NOMO-1 (cell line): ENCODE measurements around the gene MMEL1.
"Not testable (repeated sequence)": the region's sequence is repeated elsewhere in the genome, so short reads cannot be mapped to it uniquely, and the experiment has no call there.

Experiments
- DNase-seq, 2 experiments: peaks; one replicate each; lab custom pipeline; 2025; ENCODE audit not compliant: unreplicated experiment in 2 of 2; lab: John Stamatoyannopoulos, UW

The MMEL1 gene

DNA sequence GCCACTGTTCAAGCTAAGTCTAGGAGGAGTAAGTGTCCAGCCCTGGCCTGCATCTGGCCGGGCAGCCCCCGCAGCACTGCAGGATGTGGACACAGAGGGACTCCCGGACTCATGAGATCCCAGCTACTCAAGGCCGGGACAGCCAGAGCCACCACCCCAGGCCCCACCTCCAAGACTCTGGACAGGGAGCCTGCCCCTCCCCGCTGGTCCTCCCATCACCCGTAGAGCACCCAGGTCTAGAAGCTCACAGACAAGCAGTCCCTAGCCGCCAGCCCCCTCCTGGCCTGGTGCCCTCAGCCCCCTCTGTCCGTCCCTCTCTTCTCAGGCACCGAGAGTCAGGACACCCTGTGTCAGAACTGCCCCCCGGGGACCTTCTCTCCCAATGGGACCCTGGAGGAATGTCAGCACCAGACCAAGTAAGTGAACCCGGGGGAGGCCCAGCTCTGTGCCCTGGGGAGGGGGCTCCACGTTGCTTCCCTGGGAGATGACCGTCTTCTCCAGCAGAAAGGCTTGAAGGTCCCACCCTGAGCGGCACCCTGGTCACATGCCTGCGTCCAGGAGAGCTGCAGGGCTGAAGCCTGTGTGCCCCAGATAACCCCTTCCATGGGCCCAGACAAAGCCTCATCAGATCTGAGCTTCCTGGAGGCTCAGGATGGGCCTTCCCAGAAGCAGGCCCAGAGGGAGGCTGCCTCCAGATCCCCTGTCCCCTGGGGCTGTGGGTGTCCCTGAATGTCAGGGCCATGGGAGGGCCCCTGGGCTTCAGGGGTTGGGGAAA lies 72.3 kb downstream of the MMEL1 start:
- DNase-seq = no peak

DNA sequence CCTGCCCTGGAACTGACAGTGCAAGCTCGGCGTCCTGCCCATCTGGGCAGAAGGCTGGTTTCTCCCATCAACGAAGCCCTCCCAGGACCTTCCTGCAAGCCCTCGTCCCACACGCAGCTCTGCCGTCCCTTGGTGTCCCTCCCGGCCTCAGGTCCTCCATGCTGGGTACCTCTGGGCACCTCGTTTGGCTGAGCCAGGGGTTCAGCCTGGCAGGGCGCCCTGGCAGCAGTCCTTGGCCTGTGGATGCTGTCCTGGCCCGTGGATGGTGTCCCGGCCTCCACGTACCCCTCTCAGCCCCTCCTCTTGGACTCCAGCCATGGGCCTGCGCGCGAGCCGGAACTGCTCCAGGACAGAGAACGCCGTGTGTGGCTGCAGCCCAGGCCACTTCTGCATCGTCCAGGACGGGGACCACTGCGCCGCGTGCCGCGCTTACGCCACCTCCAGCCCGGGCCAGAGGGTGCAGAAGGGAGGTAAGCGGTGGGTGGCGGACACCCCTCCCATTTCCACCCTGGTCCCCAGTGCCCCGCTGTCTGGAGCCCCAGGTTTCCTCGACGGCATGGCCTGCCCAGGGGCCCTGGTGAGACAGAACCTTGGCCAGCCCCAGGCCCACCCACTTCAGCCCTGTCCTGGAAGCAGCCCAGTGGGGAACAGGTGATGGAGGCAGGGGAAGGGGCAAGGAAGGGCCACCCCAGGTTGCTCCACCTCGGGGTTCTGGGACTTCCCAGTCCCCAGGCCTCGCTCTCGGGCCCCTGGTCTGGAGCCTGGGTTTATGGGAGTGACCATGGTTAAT lies 73.1 kb downstream of the MMEL1 start:
- DNase-seq = no peak

GRCh38 chr1:2558861-2559260 lies 74.0 kb downstream of the MMEL1 start:
- no peak for DNase-seq

- DNase-seq = no peak
Observed at GRCh38 chr1:2558420-2558819, 74.4 kb downstream of the MMEL1 start.

DNA sequence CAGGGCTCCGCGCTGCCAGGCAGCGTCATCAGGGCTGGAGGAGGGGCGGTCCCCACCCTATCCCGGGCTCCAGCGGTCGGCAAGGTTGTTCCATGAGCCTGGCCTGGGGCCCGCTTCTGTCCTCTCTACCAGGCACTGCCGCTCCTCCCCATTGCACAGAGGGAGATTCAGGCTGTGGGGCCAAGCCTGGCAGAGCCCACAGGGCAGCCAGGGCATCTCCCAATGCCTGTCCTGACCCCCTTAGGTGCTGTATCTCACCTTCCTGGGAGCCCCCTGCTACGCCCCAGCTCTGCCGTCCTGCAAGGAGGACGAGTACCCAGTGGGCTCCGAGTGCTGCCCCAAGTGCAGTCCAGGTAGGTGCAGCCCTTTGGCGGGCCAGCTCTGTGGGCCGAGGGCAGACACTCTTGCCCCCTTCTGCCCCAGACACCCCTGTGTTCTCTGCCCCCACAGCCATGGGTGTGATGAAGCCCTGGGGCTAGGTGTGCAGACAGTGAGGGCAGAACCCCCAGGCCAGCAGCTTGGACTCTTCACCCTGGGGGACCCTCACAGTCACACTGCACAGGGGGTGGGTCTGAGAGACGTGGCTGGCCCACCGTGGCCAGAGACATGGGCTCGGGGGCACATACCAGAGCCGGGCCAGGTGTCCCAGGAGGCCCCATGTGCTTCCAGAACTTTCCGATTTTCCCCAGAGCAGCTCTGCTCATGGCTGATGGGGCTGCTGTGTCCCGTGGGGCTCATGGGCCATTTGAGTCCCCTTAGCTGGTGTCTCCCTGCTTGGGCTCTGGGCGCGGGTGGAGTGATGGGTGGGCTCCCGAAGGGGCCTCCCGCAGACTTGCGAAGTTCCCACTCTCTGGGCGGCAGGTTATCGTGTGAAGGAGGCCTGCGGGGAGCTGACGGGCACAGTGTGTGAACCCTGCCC lies 75.1 kb downstream of the MMEL1 start:
- DNase-seq = no peak

DNA sequence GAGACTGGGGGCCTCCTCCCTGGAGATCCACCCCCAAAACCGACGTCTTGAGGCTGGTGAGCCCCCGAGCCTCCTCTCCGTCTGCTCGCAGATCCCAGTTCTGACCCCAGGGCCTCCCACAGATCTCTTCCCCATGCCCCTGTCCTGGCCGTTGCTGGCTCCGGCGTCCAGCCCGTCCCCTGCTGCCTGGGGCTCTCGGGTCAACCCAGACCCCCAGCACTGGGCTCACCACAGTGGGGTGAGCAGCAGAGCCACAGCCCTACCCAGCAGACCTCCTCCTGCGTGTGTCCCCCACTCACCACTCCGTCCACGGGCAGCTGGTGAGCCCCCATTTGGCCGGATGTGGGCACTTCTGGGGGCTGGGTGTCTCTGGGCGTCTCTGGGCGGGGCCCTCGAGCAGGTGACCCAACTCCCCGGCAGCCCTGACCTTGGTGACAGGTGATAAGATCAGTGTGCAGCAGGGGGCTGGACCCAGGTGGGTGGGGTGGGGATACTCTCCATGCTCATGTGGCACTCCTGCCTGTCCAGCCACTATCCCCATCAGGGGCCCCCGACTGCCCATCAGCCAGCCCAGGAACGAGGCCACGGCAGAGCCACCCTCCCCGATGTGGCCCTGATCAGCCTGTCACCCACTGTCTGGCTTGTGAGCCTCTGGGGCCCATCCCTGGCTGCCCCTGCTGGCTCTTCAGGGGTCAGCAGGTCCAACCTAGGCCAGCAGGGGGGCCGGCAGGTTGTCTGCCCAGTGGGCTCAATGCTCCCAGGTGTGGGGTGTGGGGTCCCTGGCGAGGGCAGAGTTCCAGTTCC lies 75.9 kb downstream of the MMEL1 start:
- no peak for DNase-seq

- DNase-seq = peak; percentile 53 to 55
Observed at GRCh38 chr1:2556277-2556677, 76.5 kb downstream of the MMEL1 start, which contains the start of gene TNFRSF14. TNFRSF14 (plus strand) TSS chr1:2556371; CDS start chr1:2556665, 294 bp downstream.

DNA sequence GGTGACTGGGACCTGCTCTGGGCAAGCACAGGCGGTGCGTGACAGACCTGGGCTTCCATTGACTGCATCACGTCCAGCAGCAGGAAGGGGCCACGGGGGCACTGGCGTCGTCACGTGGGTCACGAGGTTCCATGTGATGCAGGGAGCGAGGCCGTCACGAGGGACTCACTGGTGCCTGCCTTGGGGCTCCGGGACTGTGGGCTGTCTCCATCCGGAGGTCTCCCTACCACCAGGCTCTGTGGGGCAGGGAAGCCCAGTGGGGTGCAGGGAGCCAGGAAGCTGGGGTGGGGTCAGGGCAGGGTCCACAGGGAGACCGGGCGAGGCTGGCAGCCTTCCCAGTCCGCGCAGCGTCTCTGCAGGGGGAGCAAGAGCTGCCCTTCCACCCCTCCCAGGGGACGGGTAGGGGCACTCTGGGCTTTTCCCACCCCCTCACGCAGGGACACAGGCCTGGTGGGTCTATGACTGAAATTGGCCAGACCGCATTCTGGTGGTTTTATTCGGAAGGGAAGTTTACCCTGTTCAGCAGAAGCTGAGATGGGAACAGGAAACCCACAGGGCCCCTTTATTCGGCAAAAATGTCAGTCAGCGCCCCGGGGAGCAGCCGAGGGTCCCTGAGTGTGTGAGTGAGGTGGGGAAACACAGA lies 77.1 kb downstream of the MMEL1 start:
- peak; percentile 47 to 68 for DNase-seq

- no peak for DNase-seq
Observed at GRCh38 chr1:2554621-2555387, 78.0 kb downstream of the MMEL1 start.

GRCh38 chr1:2553871-2554620 lies 78.8 kb downstream of the MMEL1 start:
- DNase-seq = no peak

DNA sequence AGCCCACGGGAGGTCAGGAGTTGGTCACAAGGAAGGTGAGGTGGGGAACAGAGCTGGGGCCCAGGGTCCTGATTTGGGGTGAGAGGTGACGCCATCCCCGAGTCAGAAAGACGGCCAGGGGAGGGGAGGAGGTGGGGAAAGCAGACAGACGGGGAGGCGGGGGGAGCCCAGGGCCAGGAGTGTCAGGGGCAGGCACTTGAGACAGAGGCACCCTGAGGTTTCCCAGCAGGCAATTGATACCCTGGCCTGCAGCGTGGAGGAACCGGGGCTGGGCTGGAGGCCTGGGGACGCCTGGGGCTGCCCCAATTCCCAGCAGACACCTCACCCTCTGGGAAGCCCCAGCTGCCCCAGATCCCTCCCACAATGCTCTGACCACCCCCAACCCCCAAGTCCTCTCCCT lies 79.7 kb downstream of the MMEL1 start:
- not testable (repeated sequence) for DNase-seq

- DNase-seq = no peak
Observed at GRCh38 chr1:2552189-2552588, 80.6 kb downstream of the MMEL1 start.

DNA sequence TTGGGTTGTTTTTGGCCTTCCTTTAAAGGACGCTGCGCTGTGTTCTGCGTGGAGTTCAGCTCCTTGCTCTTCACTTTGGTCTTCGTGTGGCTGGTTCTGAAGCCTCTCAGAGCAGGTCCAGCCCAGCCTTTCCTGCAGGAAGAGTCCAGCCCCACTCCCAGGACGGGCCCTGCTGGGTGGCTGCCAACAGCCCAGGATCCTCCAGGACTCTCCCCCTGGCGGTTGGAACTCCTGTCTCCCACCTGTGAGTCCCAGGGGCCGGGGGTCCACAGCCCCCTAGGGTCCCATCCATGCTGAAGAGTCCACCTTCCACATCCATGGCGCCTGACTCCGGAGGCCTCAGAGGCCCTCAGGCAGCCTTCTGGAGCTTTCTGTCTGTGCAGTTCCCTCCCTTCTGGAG lies 81.3 kb downstream of the MMEL1 start:
- not testable (repeated sequence) for DNase-seq

DNA sequence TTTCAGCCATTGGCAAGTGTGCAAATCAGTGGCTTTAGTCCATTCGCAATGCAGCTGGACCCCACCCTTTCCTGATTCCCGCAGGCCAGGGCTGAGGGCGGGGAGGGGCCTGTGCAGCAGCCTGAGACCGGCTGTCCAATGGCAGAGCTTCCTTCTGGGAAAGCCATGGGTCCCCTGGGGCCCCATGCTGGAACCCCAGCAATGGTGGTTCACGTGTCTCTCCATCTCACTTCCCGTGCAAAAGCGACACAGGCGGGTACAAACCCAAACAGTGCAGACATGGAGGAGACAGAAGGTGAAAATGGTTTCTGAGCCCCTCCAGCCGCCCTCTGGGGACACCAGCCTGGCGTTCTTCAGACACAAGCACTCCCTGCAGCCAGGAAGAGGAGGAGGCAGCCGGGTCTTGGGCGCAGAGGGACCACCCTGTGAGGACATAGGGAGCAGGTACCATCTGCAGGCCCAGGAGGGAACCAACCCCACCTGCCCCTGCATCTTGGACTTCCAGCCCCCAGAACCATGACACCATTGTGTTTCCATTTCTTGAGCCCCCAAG lies 82.4 kb downstream of the MMEL1 start:
- DNase-seq = not testable (repeated sequence)

DNA sequence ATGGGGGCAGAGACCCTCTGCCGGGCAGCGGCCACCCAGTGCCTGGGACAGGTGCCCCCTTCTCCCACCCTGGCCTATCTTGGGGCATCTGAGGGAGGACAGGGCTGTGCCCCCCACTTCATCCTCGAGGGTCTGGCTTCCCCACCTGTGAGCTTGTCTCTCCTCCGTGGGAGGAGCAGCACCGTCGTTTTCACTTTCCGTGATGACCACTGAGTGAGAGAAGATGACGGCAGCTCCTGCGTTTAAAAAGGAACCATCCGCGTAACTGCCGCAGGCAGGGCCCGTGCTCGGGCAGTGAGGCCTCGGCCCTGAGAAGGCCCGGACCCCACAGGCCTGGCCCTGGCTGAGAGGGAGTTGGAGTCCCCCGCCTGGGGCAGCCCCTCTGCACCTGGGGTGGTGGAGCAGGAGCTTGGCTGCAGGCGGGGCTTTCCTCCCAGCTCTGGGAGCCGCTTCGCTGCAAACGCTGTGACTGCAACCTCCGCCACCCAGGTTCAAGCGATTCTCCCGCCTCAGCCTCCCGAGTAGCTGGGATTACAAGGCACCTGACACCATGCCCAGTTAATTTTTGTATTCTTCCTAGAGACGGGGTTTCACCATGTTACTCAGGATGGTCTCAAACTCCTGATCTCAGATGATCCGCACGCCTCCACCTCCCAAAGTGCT lies 83.3 kb downstream of the MMEL1 start:
- not testable (repeated sequence) for DNase-seq

- peak; percentile 66 to 76 for DNase-seq
Observed at GRCh38 chr1:2548068-2548589, 84.7 kb downstream of the MMEL1 start.
